Psoas muscle (tissue), 8 donors: ENCODE measurements around the gene NUTM2G. TPM values are rescaled to one million over a fixed set of nuclear protein-coding genes. Genes with fewer than 3 reads are reported as not detected.
"Not testable (repeated sequence)": the region's sequence is repeated elsewhere in the genome, so short reads cannot be mapped to it uniquely, and the experiment has no call there.

Source experiments
- ATAC-seq, 4 donors: fragments of 200-7000 bp; cut with Tn5 transposase; one replicate each; pipeline ENCODE4 v1.9.1; 2020; ENCODE audit warnings: moderate library complexity in 3 of 4, mild to moderate bottlenecking in 2 of 4
- DNase-seq, 2 donors: peaks; one replicate each; pipeline ENCODE4 v3.0.0-alpha.2; 2020
- H3K27ac ChIP-seq: fragments of 200-600 bp; one replicate; pipeline ENCODE4 v1.8.0; 2022
- H3K27me3 ChIP-seq, 3 donors: fragments of 200-600 bp in 1 of 3; one replicate each; pipeline versions ENCODE4 v1.6.1 to v1.8.0; 2013 to 2022; ENCODE audit warnings: low read length in 2 of 3, mild to moderate bottlenecking in 2 of 3, moderate library complexity in 1 of 3; ENCODE audit not compliant: insufficient read depth in 3 of 3
- H3K36me3 ChIP-seq, 2 donors: fragments of 200-600 bp in 1 of 2; one replicate each; pipeline versions ENCODE4 v1.6.1 to v1.8.0; 2013 to 2022; ENCODE audit warnings: low read depth in 1 of 2, mild to moderate bottlenecking in 1 of 2, moderate library complexity in 1 of 2; ENCODE audit not compliant: insufficient read depth in 1 of 2
- H3K4me1 ChIP-seq: fragments of 200-600 bp; one replicate; pipeline ENCODE4 v1.8.0; 2022
- H3K4me3 ChIP-seq: fragments of 200-600 bp; one replicate; pipeline ENCODE4 v1.8.0; 2022; ENCODE audit warnings: mild to moderate bottlenecking
- H3K9me3 ChIP-seq: fragments of 200-600 bp; one replicate; pipeline ENCODE4 v1.8.0; 2022
- WGBS, 3 donors: extraction: QIAGEN DNeasy Blood & Tissue Kit; methylation state at CpG; one replicate each; pipeline versions ENCODE4 v1.1.6 to v1.1.7; 2013; 5-methylcytosine and 5-hydroxymethylcytosine counted together
- intact Hi-C, 2 donors: fragments of 100-400 bp; cut with DNase I; formaldehyde crosslinking; loops; one replicate each; pipeline versions ENCODE4 v1.11.0 to v1.14.2; 2022
- polyA plus RNA-seq, 3 donors: library from polyadenylated mRNA; stranded (reverse); fragments of 200-250 nt; gene quantifications; one replicate each; pipeline ENCODE4 v1.2.3, GENCODE V29; 2013
- total RNA-seq, 4 donors: library from RNA; stranded (reverse); fragmentation: NEBNext Ultra II Directional in 2 of 4; extraction: Animal tissue kit (Norgen Biotek cat#: 25700) in 2 of 4; gene quantifications; one replicate each; pipeline versions ENCODE4 v1.2.1 to v1.2.4, GENCODE V29; 2021 to 2023
- donor health status: healthy with polysubstance abuse.
- donor health status: DM: no; HTN: no; CAD: no; lungs with moderate emphysema.
- donor health status: Bipolar disorder and iron deficiency.
- donor health status: healthy.
- donor health status: DM: yes; HTN: yes; CAD: no.
- donor health status: DM: no; HTN: no; CAD: no.
- donor health status: DM: no; HTN: no; CAD: no.
- donor health status: DM: yes; HTN: yes; CAD: no.

The NUTM2G gene
- total and polyA plus RNA-seq, 7 donors: 0.01 TPM; not detected in 6

DNA sequence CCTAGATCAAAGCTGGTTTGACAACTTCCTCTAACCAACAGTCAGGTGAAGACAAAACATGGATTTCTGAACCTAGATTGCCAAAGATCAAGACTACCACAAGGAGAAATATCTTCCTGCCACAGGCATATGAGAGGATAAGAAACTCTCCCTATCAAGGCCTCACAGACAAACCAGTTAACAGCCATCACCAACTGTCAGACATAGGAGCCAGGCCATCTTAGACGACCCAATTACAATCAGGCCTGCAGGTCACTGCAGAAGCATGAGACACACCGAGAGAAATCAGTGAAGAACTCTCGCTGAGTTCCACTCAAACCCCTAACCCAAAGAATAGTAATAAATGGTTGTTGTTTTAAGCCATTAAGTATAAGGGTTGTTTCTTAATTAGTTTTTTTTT is 45.4 kb downstream of the NUTM2G start:
- peak in 1 of 4 donors; percentile 36 for ATAC-seq
- H3K4me3 ChIP-seq, H3K27me3 ChIP-seq, H3K9me3 ChIP-seq, intact Hi-C loops, DNase-seq, H3K4me1 ChIP-seq, H3K27ac ChIP-seq, H3K36me3 ChIP-seq: not testable (repeated sequence)
- 66 to 77% (median 69%) methylated on average over 3 of the region's 3 CpGs for WGBS, 3 donors

DNA sequence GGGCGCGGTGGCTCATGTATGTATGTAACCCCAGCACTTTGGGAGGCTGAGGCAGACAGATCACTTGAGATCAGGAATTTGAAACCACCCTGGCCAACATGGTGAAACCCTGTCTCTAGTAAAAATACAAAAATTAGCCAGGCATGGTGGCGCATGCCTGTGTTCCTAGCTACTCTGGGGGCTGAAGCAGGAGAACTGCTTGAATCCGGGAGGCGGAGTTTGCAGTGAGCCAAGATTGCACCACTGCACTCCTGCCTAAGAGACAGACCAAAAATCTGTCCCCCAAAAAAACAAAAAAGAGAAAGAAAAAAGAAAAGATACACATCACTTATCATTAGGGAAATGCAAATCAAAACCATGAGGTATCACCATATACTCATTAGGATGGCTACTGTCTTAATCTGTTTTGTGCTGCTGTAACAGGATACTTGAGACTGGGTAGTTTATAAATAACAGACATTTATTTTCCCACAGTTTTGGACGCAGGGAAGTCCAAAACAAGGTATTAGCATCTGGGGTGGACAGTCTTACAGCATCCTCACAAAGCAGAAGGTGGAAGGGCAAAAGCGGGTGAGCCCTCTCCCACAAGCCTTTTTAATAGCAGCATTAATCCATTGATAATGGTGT is 55.0 kb downstream of the NUTM2G start:
- H3K9me3 ChIP-seq, DNase-seq, H3K36me3 ChIP-seq, H3K27me3 ChIP-seq, intact Hi-C loops, H3K4me3 ChIP-seq: not testable (repeated sequence)
- Histone ChIP-seq H3K4me1 (peaks cover 15% of the 10 kb centered on the region), H3K27ac (peak overlapping the region; percentile 62)
- WGBS, 3 donors: 60 to 77% (median 68%) methylated on average over 7 of the region's 7 CpGs
- ATAC-seq: peak in 2 of 4 donors; percentile 54 to 69

DNA sequence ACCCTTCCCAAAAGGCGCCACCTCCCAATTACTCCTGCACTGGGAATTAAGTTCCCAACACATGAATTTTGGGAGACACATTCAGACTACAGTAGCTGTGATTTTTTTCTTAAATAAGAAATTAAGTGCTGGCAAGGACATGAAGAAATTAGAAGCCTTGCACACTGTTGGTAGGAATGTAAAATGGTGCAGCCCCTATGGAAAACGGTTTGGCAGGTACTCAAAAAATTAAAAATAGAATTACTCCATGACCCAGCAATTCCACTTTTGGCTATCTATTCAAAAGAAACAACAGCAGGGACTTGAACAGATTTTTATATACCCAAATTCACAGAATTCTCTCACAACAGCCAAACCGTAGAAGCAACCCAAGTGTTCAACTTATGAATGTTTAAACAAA is 55.5 kb downstream of the NUTM2G start:
- peaks cover 15% of the 10 kb centered on the region for H3K4me1 ChIP-seq
- 57 to 68% (median 62%) methylated on average over 2 to 3 of the region's 3 CpGs for WGBS, 3 donors
- ATAC-seq: peak in 3 of 4 donors; percentile 40 to 47 (median 46)
- H3K36me3 ChIP-seq, H3K9me3 ChIP-seq, intact Hi-C loops, DNase-seq, H3K27me3 ChIP-seq, H3K4me3 ChIP-seq: not testable (repeated sequence)
- peak overlapping the region; percentile 62 for H3K27ac ChIP-seq

DNA sequence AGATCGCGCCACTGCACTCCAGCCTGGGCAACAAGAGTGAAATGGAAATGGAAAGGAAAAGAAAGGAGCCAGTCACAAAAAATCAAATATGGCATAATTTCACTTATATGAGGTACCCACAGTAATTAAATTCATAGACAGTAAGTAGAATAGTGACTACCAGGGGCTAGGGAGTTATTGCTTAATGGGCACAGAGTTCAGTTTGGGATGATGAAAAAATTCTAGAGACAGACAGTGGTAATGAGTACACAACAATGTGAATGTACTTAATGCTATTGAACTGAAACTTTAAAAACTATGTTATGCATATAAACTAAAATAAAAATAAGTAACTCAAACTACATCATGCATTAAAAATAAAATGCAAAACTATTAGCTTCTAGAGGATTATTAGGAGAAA is 56.2 kb downstream of the NUTM2G start:
- H3K36me3 ChIP-seq, DNase-seq, H3K27ac ChIP-seq, intact Hi-C loops, ATAC-seq, H3K27me3 ChIP-seq, H3K4me3 ChIP-seq, H3K9me3 ChIP-seq: not testable (repeated sequence)
- H3K4me1 ChIP-seq: peaks cover 15% of the 10 kb centered on the region
- WGBS, 3 donors: 95 to 100% (median 98%) methylated on average over 2 of the region's 2 CpGs

Other genes with a start within 250 kb of the NUTM2G start
- gene ZNF510, start 150.8 kb upstream of the NUTM2G start, total RNA-seq: 10 to 100 TPM in 2 of 4 donors, 1 to 10 TPM in 2; 6.3 to 11.5 (median 8.8) TPM
- gene ZNF510, start 150.8 kb upstream of the NUTM2G start, polyA plus RNA-seq: 1 to 10 TPM; 2.8 to 8.3 (median 3.4) TPM
- 1 to 10 TPM; 2.8 to 7.0 (median 3.5) TPM for gene ZNF782, start 74.3 kb upstream of the NUTM2G start, total RNA-seq
- 1 to 10 TPM in 2 of 3 donors, under 1 TPM in 1; 0.94 to 2.7 (median 2.1) TPM for gene ZNF782, start 74.3 kb upstream of the NUTM2G start, polyA plus RNA-seq
- gene CTSV, start 110.3 kb downstream of the NUTM2G start, total RNA-seq: under 1 TPM in 3 of 4 donors, not detected in 1; 0.17 to 0.40 (median 0.28) TPM
- gene CTSV, start 110.3 kb downstream of the NUTM2G start, polyA plus RNA-seq: 1 to 10 TPM in 1 of 3 donors, under 1 TPM in 2; 0.38 to 1.8 (median 0.42) TPM